Measurements from ENCODE around the gene GLIS1. TPM values are rescaled to one million over a fixed set of nuclear protein-coding genes. Genes with fewer than 3 reads are reported as not detected.

GLIS1 gene
- total RNA-seq, 1 donor from 2014 or later = 0.07 TPM

GRCh38 chr1:53740621-53741105 lies 1.7 kb upstream of the GLIS1 start:
- Histone ChIP-seq H4K20me1 (ENCODE audit: insufficient read depth, low read length) (no peaks in the 10 kb centered on the region), H3K36me3 (ENCODE audit: insufficient read depth, low read length) (no peaks in the 10 kb centered on the region), H3K4me2 (ENCODE audit: low read length) (peak overlapping the region; percentile 82), H3K9ac (ENCODE audit: low read length) (peak overlapping the region; percentile 54), H3K27me3 (ENCODE audit: insufficient read depth, low read length) (no peaks in the 10 kb centered on the region), H2AFZ (ENCODE audit: low read depth, low read length) (peak overlapping the region; percentile 73), H3K9me3 (ENCODE audit: insufficient read depth, low read depth, low read length) (no peaks in the 10 kb centered on the region), H3K4me1 (ENCODE audit: insufficient read depth, low read length) (peaks cover 42% of the 10 kb centered on the region), H3K4me3 (ENCODE audit: insufficient read depth, low read depth, low read length) (peak overlapping the region; percentile 23), H3K27ac (ENCODE audit: low read depth, low read length) (peak overlapping the region; percentile 72), H3K79me2 (ENCODE audit: insufficient read depth, low read length) (peaks cover 30% of the 10 kb centered on the region)
- FAIRE-seq (no peak), DNase-seq (ENCODE audit: low read depth) (peak; percentile 90)
- Mint-ChIP-seq H3K36me3 (ENCODE audit: low read depth, unreplicated experiment) (no peaks in the 10 kb centered on the region), H3K4me1 (ENCODE audit: low read depth, unreplicated experiment) (peaks cover 6% of the 10 kb centered on the region), H3K27ac (ENCODE audit: unreplicated experiment) (peak overlapping the region; percentile 38), H3K27me3 (ENCODE audit: low read depth, unreplicated experiment) (peaks cover 28% of the 10 kb centered on the region), H3K9me3 (ENCODE audit: unreplicated experiment) (peaks cover 6% of the 10 kb centered on the region), H3K4me3 (ENCODE audit: unreplicated experiment) (no peak overlapping the region)
- TF ChIP-seq CTCF (IDR thresholded peaks at IDR 0.05; ENCODE audit: insufficient read depth, low read depth, low read length) = no peak
- no peak for TF ChIP-seq EZH2 (IDR thresholded peaks at IDR 0.05; ENCODE audit: insufficient read depth, low read length)

GRCh38 chr1:53738205-53739108 lies 507 bp downstream of the GLIS1 start:
- Histone ChIP-seq H2AFZ (ENCODE audit: low read depth, low read length) (peak overlapping the region; percentile 79), H3K27me3 (ENCODE audit: insufficient read depth, low read length) (no peaks in the 10 kb centered on the region), H3K36me3 (ENCODE audit: insufficient read depth, low read length) (no peaks in the 10 kb centered on the region), H3K79me2 (ENCODE audit: insufficient read depth, low read length) (peaks cover 48% of the 10 kb centered on the region), H4K20me1 (ENCODE audit: insufficient read depth, low read length) (no peaks in the 10 kb centered on the region), H3K4me1 (ENCODE audit: insufficient read depth, low read length) (peaks cover 64% of the 10 kb centered on the region), H3K4me3 (ENCODE audit: insufficient read depth, low read depth, low read length) (peak overlapping the region; percentile 74), H3K9me3 (ENCODE audit: insufficient read depth, low read depth, low read length) (no peaks in the 10 kb centered on the region), H3K27ac (ENCODE audit: low read depth, low read length) (peak overlapping the region; percentile 100), H3K9ac (ENCODE audit: low read length) (peak overlapping the region; percentile 95), H3K4me2 (ENCODE audit: low read length) (peak overlapping the region; percentile 94)
- FAIRE-seq (no peak), DNase-seq (ENCODE audit: low read depth) (no peak)
- Mint-ChIP-seq H3K4me3 (ENCODE audit: unreplicated experiment) (peak overlapping the region; percentile 45), H3K36me3 (ENCODE audit: low read depth, unreplicated experiment) (no peaks in the 10 kb centered on the region), H3K4me1 (ENCODE audit: low read depth, unreplicated experiment) (peaks cover 9% of the 10 kb centered on the region), H3K9me3 (ENCODE audit: unreplicated experiment) (peaks cover 6% of the 10 kb centered on the region), H3K27ac (ENCODE audit: unreplicated experiment) (no peak overlapping the region), H3K27me3 (ENCODE audit: low read depth, unreplicated experiment) (peaks cover 41% of the 10 kb centered on the region)
- no peak for TF ChIP-seq CTCF (IDR thresholded peaks at IDR 0.05; ENCODE audit: insufficient read depth, low read depth, low read length)
- TF ChIP-seq EZH2 (IDR thresholded peaks at IDR 0.05; ENCODE audit: insufficient read depth, low read length) = no peak
